HL-60 (cell line): ENCODE measurements around the gene WASL.

Experiments used
- GABPA ChIP-seq: IDR thresholded peaks from 2 replicates; pipeline ENCODE4 v1.6.1; 2012; ENCODE audit warnings: low read depth
- POLR2AphosphoS5 ChIP-seq: IDR thresholded peaks from 2 replicates; pipeline ENCODE4 v1.6.1; 2012; ENCODE audit warnings: low read depth
- SPI1 ChIP-seq: IDR thresholded peaks from 2 replicates; pipeline ENCODE4 v1.6.1; 2012; ENCODE audit warnings: low read depth, mild to moderate bottlenecking, borderline replicate concordance
- TF ChIP-seq, protein P1 (sequence below): IDR thresholded peaks from one replicate; pipeline ENCODE4 v1.5.1; 2011; ENCODE audit warnings: low read length, control low read depth, inconsistent platforms; ENCODE audit not compliant: insufficient read depth
- TF ChIP-seq, protein P2 (sequence below): IDR thresholded peaks from 2 replicates; pipeline ENCODE4 v1.6.1; 2012; ENCODE audit warnings: low read depth; ENCODE audit not compliant: insufficient replicate concordance

DNA sequence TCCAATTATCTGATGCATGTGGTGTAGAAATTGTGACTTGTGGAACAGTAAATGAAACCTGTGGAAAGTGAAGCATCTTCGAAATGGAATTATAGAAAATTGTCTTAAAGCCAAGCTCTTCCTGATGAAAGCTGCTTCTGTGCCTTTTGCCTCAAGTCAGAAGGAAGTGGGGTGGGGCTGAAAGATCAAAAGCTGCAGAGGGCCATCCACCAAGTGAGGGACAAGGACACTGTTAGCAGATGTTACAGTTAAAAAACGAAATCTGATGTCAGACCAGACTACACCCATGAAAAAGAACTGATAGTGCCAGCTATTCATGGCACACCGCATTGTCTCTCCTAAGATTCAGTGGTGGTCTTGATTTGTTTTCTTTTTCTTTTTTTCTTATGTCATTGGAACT, 23.8 kb upstream of the WASL start:
- TF ChIP-seq, protein P1, sequence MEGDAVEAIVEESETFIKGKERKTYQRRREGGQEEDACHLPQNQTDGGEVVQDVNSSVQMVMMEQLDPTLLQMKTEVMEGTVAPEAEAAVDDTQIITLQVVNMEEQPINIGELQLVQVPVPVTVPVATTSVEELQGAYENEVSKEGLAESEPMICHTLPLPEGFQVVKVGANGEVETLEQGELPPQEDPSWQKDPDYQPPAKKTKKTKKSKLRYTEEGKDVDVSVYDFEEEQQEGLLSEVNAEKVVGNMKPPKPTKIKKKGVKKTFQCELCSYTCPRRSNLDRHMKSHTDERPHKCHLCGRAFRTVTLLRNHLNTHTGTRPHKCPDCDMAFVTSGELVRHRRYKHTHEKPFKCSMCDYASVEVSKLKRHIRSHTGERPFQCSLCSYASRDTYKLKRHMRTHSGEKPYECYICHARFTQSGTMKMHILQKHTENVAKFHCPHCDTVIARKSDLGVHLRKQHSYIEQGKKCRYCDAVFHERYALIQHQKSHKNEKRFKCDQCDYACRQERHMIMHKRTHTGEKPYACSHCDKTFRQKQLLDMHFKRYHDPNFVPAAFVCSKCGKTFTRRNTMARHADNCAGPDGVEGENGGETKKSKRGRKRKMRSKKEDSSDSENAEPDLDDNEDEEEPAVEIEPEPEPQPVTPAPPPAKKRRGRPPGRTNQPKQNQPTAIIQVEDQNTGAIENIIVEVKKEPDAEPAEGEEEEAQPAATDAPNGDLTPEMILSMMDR: no peak
- TF ChIP-seq, protein P2, sequence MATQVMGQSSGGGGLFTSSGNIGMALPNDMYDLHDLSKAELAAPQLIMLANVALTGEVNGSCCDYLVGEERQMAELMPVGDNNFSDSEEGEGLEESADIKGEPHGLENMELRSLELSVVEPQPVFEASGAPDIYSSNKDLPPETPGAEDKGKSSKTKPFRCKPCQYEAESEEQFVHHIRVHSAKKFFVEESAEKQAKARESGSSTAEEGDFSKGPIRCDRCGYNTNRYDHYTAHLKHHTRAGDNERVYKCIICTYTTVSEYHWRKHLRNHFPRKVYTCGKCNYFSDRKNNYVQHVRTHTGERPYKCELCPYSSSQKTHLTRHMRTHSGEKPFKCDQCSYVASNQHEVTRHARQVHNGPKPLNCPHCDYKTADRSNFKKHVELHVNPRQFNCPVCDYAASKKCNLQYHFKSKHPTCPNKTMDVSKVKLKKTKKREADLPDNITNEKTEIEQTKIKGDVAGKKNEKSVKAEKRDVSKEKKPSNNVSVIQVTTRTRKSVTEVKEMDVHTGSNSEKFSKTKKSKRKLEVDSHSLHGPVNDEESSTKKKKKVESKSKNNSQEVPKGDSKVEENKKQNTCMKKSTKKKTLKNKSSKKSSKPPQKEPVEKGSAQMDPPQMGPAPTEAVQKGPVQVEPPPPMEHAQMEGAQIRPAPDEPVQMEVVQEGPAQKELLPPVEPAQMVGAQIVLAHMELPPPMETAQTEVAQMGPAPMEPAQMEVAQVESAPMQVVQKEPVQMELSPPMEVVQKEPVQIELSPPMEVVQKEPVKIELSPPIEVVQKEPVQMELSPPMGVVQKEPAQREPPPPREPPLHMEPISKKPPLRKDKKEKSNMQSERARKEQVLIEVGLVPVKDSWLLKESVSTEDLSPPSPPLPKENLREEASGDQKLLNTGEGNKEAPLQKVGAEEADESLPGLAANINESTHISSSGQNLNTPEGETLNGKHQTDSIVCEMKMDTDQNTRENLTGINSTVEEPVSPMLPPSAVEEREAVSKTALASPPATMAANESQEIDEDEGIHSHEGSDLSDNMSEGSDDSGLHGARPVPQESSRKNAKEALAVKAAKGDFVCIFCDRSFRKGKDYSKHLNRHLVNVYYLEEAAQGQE: no peak
- TF ChIP-seq GABPA: no peak
- no peak for TF ChIP-seq POLR2AphosphoS5
- no peak for TF ChIP-seq SPI1
